Neural progenitor cell (in vitro differentiated cells): Measurements from ENCODE around the gene HRC. TPM values are rescaled to one million over a fixed set of nuclear protein-coding genes. Genes with fewer than 3 reads are reported as not detected.
"Not testable (repeated sequence)": the region's sequence is repeated elsewhere in the genome, so short reads cannot be mapped to it uniquely, and the experiment has no call there.

Experiments used
- DNase-seq: peaks from one replicate; pipeline ENCODE4 v3.0.0-alpha.2; 2016; ENCODE audit warnings: low spot score
- H2AFZ ChIP-seq: fragments of 200-600 bp; sonication (generic); replicated peaks from 2 replicates; pipeline ENCODE4 v1.6.1; 2016; ENCODE audit warnings: antibody characterized with exemption
- H3F3A ChIP-seq: fragments of 200-600 bp; sonication (generic); 2 replicates; pipeline ENCODE4 v1.6.1; 2016; ENCODE audit warnings: antibody characterized with exemption, low read depth
- H3K27ac ChIP-seq: fragments of 200-600 bp; sonication (generic); 2 replicates; pipeline ENCODE4 v1.5.1; 2016; ENCODE audit warnings: mild to moderate bottlenecking
- H3K27me3 ChIP-seq: fragments of 200-600 bp; sonication (generic); 2 replicates; pipeline ENCODE4 v1.6.1; 2016; ENCODE audit warnings: mild to moderate bottlenecking, moderate library complexity
- H3K36me3 ChIP-seq: fragments of 200-600 bp; sonication (generic); 2 replicates; pipeline ENCODE4 v1.5.1; 2016
- H3K4me1 ChIP-seq: fragments of 200-600 bp; sonication (generic); 2 replicates; pipeline ENCODE4 v1.6.1; 2016; ENCODE audit warnings: mixed run types
- H3K4me2 ChIP-seq: fragments of 200-600 bp; sonication (generic); 2 replicates; pipeline ENCODE4 v1.6.1; 2016
- H3K4me3 ChIP-seq: fragments of 200-600 bp; sonication (generic); 2 replicates; pipeline ENCODE4 v1.5.1; 2016
- H3K79me2 ChIP-seq: fragments of 200-600 bp; sonication (generic); 2 replicates; pipeline ENCODE4 v1.6.1; 2016; ENCODE audit warnings: low read depth
- H3K9ac ChIP-seq: fragments of 200-600 bp; sonication (generic); 2 replicates; pipeline ENCODE4 v1.6.1; 2016
- H3K9me3 ChIP-seq: fragments of 200-600 bp; sonication (generic); 2 replicates; pipeline ENCODE4 v1.5.1; 2016; ENCODE audit warnings: low read depth
- H4K20me1 ChIP-seq: fragments of 200-600 bp; sonication (generic); 2 replicates; pipeline ENCODE4 v1.6.1; 2016; ENCODE audit warnings: low read depth
- H3K27ac Mint-ChIP-seq: 3 replicates; pipeline ENCODE4 v1.8.0; 2021; ENCODE audit warnings: mixed read lengths
- H3K27me3 Mint-ChIP-seq: 2 replicates; pipeline ENCODE4 v1.8.0; 2022; ENCODE audit warnings: low read depth, mild to moderate bottlenecking, inconsistent platforms, moderate library complexity, mixed read lengths; ENCODE audit not compliant: insufficient read depth
- H3K36me3 Mint-ChIP-seq: 3 replicates; pipeline ENCODE4 v1.8.0; 2021; ENCODE audit warnings: mixed read lengths
- H3K4me1 Mint-ChIP-seq: 3 replicates; pipeline ENCODE4 v1.8.0; 2021; ENCODE audit warnings: mixed read lengths
- H3K4me3 Mint-ChIP-seq: 3 replicates; pipeline ENCODE4 v1.8.0; 2021; ENCODE audit warnings: mild to moderate bottlenecking, moderate library complexity, mixed read lengths
- H3K9me3 Mint-ChIP-seq: 3 replicates; pipeline ENCODE4 v1.8.0; 2020; ENCODE audit warnings: mixed read lengths
- EZH2 ChIP-seq: fragments of 200-600 bp; sonication (generic); IDR thresholded peaks from 2 replicates; pipeline ENCODE4 v1.6.1; 2017; ENCODE audit warnings: antibody characterized with exemption, mild to moderate bottlenecking, moderate library complexity
- EZH2phosphoT487 ChIP-seq: fragments of 200-600 bp; sonication (generic); IDR thresholded peaks from 2 replicates; pipeline ENCODE4 v1.6.1; 2017; ENCODE audit warnings: antibody characterized with exemption
- total RNA-seq: library from RNA; depleted of rRNA; stranded (reverse); fragments of >200 nt; gene quantifications from 2 replicates; pipeline ENCODE4 v1.2.3, GENCODE V29; 2015; ENCODE audit warnings: low replicate concordance
- TF ChIP-seq, protein P1 (sequence below): fragments of 200-600 bp; sonication (generic); IDR thresholded peaks from 2 replicates; pipeline ENCODE4 v1.5.1; 2017; ENCODE audit warnings: antibody characterized with exemption, mild to moderate bottlenecking

Gene HRC
- total RNA-seq, 1 donor from 2014 or later, result not detected

DNA sequence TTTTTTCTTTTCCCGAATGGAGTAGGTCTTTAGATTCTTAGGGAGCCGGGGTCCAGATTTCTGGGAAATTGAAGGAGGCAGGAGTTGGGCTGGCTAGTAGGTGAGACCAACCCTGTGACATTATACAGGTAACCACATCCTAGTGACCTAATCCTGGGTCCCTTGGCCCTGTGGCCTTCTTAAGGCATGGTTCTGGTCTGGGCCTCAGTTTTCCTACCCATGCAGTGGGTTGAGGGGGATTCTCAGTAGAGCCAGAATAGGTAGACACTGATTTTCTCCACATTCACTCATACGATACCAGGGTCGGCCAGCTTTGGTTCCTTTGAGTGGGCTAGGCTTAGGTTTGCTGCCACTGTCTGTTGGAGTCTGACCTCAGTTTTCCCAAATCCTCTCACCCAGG is 28.6 kb downstream of the HRC start:
- H3K27me3 Mint-ChIP-seq, result peaks cover 15% of the 10 kb centered on the region
- no peak overlapping the region for H3K9ac ChIP-seq
- DNase-seq, result no peak
- peaks cover 24% of the 10 kb centered on the region for H3K27me3 ChIP-seq
- TF ChIP-seq, protein P1, sequence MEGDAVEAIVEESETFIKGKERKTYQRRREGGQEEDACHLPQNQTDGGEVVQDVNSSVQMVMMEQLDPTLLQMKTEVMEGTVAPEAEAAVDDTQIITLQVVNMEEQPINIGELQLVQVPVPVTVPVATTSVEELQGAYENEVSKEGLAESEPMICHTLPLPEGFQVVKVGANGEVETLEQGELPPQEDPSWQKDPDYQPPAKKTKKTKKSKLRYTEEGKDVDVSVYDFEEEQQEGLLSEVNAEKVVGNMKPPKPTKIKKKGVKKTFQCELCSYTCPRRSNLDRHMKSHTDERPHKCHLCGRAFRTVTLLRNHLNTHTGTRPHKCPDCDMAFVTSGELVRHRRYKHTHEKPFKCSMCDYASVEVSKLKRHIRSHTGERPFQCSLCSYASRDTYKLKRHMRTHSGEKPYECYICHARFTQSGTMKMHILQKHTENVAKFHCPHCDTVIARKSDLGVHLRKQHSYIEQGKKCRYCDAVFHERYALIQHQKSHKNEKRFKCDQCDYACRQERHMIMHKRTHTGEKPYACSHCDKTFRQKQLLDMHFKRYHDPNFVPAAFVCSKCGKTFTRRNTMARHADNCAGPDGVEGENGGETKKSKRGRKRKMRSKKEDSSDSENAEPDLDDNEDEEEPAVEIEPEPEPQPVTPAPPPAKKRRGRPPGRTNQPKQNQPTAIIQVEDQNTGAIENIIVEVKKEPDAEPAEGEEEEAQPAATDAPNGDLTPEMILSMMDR, result no peak
- TF ChIP-seq EZH2phosphoT487 (no peak), EZH2 (no peak)
- H2AFZ ChIP-seq, result no peak overlapping the region
- no peaks in the 10 kb centered on the region for H4K20me1 ChIP-seq
- H3K9me3 Mint-ChIP-seq, result peaks cover 2% of the 10 kb centered on the region
- no peak overlapping the region for H3K27ac Mint-ChIP-seq
- no peak overlapping the region for H3K4me3 ChIP-seq
- H3K4me1 ChIP-seq, result no peaks in the 10 kb centered on the region
- H3K9me3 ChIP-seq, result no peaks in the 10 kb centered on the region
- H3K79me2 ChIP-seq, result no peaks in the 10 kb centered on the region
- no peak overlapping the region for H3K27ac ChIP-seq
- peaks cover 18% of the 10 kb centered on the region for H3K4me1 Mint-ChIP-seq
- peaks cover 1% of the 10 kb centered on the region for H3K36me3 Mint-ChIP-seq
- peaks cover 12% of the 10 kb centered on the region for H3F3A ChIP-seq
- no peak overlapping the region for H3K4me2 ChIP-seq
- no peak overlapping the region for H3K4me3 Mint-ChIP-seq
- H3K36me3 ChIP-seq, result no peaks in the 10 kb centered on the region

DNA sequence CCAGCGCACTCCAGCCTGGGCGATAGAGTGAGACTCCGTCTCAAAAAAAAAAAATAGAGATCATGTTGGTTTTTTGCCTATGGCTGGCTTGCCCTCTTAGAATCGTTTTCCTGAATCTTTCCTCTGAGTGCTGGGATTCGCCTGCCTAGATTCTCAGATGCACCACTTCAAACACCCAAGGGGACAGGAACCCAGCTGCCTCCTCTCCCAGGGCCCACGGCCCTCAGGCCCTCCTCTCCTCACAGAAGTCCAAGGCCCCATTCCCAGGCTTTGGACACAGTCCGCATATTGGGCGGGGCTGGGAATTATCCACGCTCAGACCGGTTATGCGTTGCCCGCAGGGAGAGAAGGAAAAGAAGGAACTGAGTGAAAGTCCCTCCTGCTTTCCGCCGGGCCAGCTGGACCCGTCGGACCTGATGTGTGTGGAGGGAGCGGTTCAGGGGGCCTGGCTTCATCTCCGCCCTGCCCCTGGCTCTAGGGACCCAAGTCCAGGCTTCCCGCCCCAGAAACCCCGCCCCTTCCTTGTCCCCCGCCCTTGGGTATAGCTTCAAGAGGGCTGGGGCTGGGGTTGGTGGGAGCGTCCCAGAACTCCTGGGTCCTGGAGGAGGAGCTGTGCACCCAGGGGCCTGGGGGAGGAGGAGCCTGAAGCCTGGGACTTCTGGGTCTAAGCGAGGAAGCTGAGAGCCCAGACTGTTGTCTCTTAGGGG is 30.0 kb downstream of the HRC start:
- Histone ChIP-seq H3K27ac (no peak overlapping the region), H3K79me2 (no peaks in the 10 kb centered on the region), H3K27me3 (peaks cover 38% of the 10 kb centered on the region), H3F3A (peaks cover 12% of the 10 kb centered on the region), H3K4me2 (peak overlapping the region; percentile 49), H3K36me3 (no peaks in the 10 kb centered on the region), H3K9ac (no peak overlapping the region), H3K4me1 (no peaks in the 10 kb centered on the region), H2AFZ (peak overlapping the region; percentile 89), H4K20me1 (peaks cover 7% of the 10 kb centered on the region), H3K9me3 (no peaks in the 10 kb centered on the region), H3K4me3 (no peak overlapping the region)
- Mint-ChIP-seq H3K9me3 (peaks cover 2% of the 10 kb centered on the region), H3K4me1 (peaks cover 24% of the 10 kb centered on the region), H3K27me3 (peaks cover 21% of the 10 kb centered on the region), H3K4me3 (no peak overlapping the region), H3K27ac (peak overlapping the region; percentile 37), H3K36me3 (peaks cover 1% of the 10 kb centered on the region)
- TF ChIP-seq EZH2 (no peak), EZH2phosphoT487 (no peak)
- TF ChIP-seq, protein P1, result no peak
- DNase-seq, result peak; percentile 45

GRCh38 chr19:49123285-49123684 is 31.9 kb downstream of the HRC start:
- H3K79me2 ChIP-seq, H3K4me1 ChIP-seq, H3K36me3 Mint-ChIP-seq, H3K9me3 Mint-ChIP-seq, H3K4me3 Mint-ChIP-seq, H3K4me3 ChIP-seq, H2AFZ ChIP-seq, H3K27ac ChIP-seq, DNase-seq, H3F3A ChIP-seq, H3K4me2 ChIP-seq, H3K36me3 ChIP-seq, H3K27ac Mint-ChIP-seq, H3K9me3 ChIP-seq, H3K9ac ChIP-seq: not testable (repeated sequence)
- H4K20me1 ChIP-seq, result peaks cover 17% of the 10 kb centered on the region
- Mint-ChIP-seq H3K27me3 (peaks cover 20% of the 10 kb centered on the region), H3K4me1 (peaks cover 16% of the 10 kb centered on the region)
- peaks cover 48% of the 10 kb centered on the region for H3K27me3 ChIP-seq

DNA sequence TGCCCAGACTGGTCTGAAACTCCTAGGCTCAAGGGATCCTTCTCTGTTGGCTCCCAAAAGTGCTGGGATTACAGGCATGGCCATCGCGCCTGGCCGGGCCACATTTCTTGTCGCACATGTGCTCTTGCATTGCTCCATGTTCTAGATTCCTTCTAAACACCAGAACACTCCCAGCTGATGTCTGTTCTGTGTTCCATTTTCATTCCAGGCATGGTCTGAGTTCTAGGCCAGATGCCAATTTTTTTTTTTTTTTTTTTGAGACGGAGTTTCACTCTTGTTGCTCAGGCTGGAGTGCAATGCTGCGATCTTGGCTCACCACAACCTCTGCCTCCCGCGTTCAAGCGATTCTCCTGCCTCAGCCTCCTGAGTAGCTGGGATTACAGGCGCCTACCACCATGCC is 33.4 kb downstream of the HRC start:
- Histone ChIP-seq H3K27me3 (peaks cover 48% of the 10 kb centered on the region), H4K20me1 (peaks cover 25% of the 10 kb centered on the region)
- H3K36me3 Mint-ChIP-seq, H3K9me3 Mint-ChIP-seq, H3K4me3 Mint-ChIP-seq, H3K9ac ChIP-seq, H3K36me3 ChIP-seq, H3K4me3 ChIP-seq, H3K4me1 ChIP-seq, DNase-seq, H3K27ac Mint-ChIP-seq, H3K4me2 ChIP-seq, H3K27ac ChIP-seq, H3K9me3 ChIP-seq, H3K79me2 ChIP-seq, H2AFZ ChIP-seq, H3F3A ChIP-seq: not testable (repeated sequence)
- peaks cover 23% of the 10 kb centered on the region for H3K4me1 Mint-ChIP-seq
- H3K27me3 Mint-ChIP-seq, result peaks cover 20% of the 10 kb centered on the region
